Natural killer cell treated with Interleukin-12 subunit alpha and Interleukin-12 subunit beta and Interleukin-15 and Interleukin-18, amount 100 ng/mL, for 72 hours (primary cell): ENCODE results near the gene AKAIN1. TPM values are rescaled to one million over a fixed set of nuclear protein-coding genes. Genes with fewer than 3 reads are reported as not detected.

ENCODE experiments used
- ATAC-seq, 2 donors: fragments of 150-1000 bp; cut with Tn5 transposase in 1 of 2; sonication (Bioruptor Pico), chemical (Tn5 transposase) in 1 of 2; 2 replicates each; pipeline ENCODE4 v1.10.0; 2021
- DNase-seq: peaks from one replicate; pipeline ENCODE4 v3.0.0; 2022; ENCODE audit warnings: low spot score
- H3K27ac Mint-ChIP-seq, 2 donors: 1 replicate in 1 of 2; 2 replicates in 1 of 2; pipeline ENCODE4 v1.8.0; 2022; ENCODE audit warnings: mixed read lengths in 2 of 2, mild to moderate bottlenecking in 1 of 2, moderate library complexity in 1 of 2
- H3K27me3 Mint-ChIP-seq, 2 donors: 1 replicate in 1 of 2; 2 replicates in 1 of 2; pipeline ENCODE4 v1.8.0; 2022; ENCODE audit warnings: mixed read lengths in 2 of 2
- H3K36me3 Mint-ChIP-seq: one replicate; pipeline ENCODE4 v1.8.0; 2022; ENCODE audit warnings: mixed read lengths
- H3K4me1 Mint-ChIP-seq, 2 donors: 1 replicate in 1 of 2; 2 replicates in 1 of 2; pipeline ENCODE4 v1.8.0; 2022; ENCODE audit warnings: low read depth in 2 of 2, mixed read lengths in 2 of 2, mild to moderate bottlenecking in 1 of 2
- H3K4me3 Mint-ChIP-seq: one replicate; pipeline ENCODE4 v1.8.0; 2022; ENCODE audit warnings: mixed read lengths
- H3K9me3 Mint-ChIP-seq: 2 replicates; pipeline ENCODE4 v1.8.0; 2022; ENCODE audit warnings: mixed read lengths
- total RNA-seq, 2 donors: library from RNA; stranded (reverse); gene quantifications; one replicate each; pipeline ENCODE4 v1.2.3, GENCODE V29; 2022

Gene AKAIN1, protein sequence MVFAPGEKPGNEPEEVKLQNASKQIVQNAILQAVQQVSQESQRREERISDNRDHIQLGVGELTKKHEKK
- not detected for total RNA-seq

DNA sequence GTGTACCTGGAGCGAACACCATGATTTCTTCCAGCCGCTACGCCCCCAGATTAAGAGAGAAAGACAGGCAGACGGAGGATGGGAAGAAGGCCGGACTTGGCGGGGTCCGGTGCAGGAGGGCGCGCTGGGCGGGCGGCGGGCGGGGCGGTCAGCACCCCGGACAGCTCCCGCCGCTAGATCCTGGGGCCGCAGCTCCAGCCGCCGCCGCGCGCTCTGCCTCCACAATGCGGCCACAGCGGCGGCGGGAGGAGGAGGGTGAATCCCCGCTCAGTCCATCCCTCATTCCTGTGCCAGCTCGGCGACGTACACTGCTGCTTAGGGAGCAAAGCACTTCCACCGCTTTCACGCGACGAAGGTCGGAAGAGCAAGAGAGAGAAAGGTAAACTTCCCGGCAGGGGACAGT lies at the start of gene AKAIN1:
Gene AKAIN1 (minus strand): TSS at position 226 of the 403 bp plus-strand sequence. CDS start 204 bp downstream, at position 22.
- no peak within 1 kb of the TSS for H3K27ac Mint-ChIP-seq
- DNase-seq (no peak), ATAC-seq (peak; percentile 53 to 65)
- H3K9me3 Mint-ChIP-seq: peaks cover 3% of the 10 kb centered on the region
- no peak within 1 kb of the TSS for H3K4me3 Mint-ChIP-seq
- H3K27me3 Mint-ChIP-seq: peaks cover 43 to 87% of the 10 kb centered on the region in 2 donors
- H3K4me1 Mint-ChIP-seq: peaks cover 0 to 2% of the 10 kb centered on the region in 2 donors
- peaks cover 6% of the 10 kb centered on the region for H3K36me3 Mint-ChIP-seq

DNA sequence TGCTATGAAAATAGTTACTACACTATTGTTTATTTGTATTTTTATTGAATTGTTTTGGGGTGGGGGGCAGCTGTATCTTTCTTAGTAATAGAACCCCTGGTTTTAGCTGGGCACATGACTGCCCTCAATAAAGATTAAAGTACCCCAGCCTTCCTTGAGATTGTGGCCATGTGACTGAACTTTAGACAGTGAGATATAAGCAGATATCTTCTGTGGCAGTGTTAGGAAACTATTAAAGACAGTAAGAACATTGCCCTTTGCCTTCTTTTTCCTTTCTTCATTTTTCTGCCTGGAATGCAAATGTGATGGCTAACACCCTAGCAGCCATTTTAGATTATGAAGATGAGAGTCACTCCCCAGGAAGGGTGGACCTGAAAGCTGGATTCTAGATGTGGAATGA lies 47.9 kb upstream of the AKAIN1 start:
- peaks cover 4% of the 10 kb centered on the region for H3K9me3 Mint-ChIP-seq
- no peak overlapping the region for H3K4me3 Mint-ChIP-seq
- peaks cover 8% of the 10 kb centered on the region for H3K36me3 Mint-ChIP-seq
- DNase-seq: no peak
- H3K27me3 Mint-ChIP-seq: peaks cover 0 to 2% of the 10 kb centered on the region in 2 donors
- H3K27ac Mint-ChIP-seq: no peak overlapping the region
- H3K4me1 Mint-ChIP-seq: peaks cover 12 to 24% of the 10 kb centered on the region in 2 donors
- ATAC-seq: no peak

DNA sequence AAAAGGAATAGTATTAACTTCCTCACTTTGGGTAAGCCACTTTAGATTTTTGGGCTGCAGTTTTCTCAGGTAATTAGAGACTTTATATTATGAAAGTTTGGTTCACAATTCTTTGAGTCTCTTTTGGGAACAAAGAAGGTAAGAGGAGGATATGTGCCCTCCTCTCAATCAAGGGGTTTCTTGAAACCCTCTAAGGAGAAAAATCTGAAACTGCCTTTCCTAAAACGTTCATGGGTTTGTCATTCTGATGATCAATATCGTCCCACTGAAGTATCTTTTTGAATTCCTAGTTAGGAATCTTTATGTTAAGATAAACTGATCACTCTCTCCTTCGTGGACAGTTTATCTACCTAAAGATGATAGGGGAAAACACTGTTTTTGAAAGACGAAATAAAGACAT lies 42.4 kb upstream of the AKAIN1 start:
- DNase-seq: no peak
- Mint-ChIP-seq H3K36me3 (peaks cover 10% of the 10 kb centered on the region), H3K4me3 (peak overlapping the region; percentile 97), H3K27ac (no peak overlapping the region), H3K4me1 (peaks cover 18 to 37% of the 10 kb centered on the region in 2 donors), H3K27me3 (peaks cover under 1 to 4% of the 10 kb centered on the region in 2 donors), H3K9me3 (peaks cover 4% of the 10 kb centered on the region)
- no peak for ATAC-seq

DNA sequence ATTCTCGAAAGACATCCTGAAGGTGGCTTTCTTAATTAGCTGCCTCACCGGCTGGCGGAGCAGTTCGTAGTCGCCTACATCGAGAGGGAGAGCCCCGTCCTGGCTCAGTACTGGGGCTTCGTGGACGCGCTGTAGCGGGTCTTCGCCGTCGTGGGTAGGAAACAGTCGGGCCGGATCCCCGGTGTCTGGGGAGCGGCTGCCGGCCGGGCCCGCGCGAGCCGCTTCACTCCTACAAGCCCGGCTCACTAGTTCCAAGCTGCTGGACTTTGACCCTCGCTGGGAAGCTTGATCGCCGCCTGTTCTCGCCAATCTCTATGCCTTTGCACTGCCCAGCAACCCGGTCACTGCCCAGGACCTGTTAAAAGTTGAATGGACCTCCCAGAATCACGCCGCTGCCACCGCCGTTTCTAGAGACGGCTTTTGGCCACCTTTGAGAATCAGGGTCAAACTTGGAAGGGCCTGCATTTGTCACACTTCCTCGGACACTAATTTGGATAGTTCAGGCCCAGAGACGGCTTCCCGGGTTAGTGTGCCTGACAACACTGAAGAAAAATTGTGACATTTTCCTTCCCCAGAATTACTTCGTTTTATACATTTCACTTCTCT lies 41.4 kb upstream of the AKAIN1 start:
- peaks cover 10 to 14% of the 10 kb centered on the region in 2 donors for H3K27me3 Mint-ChIP-seq
- ATAC-seq: peak; percentile 69 to 75
- H3K4me1 Mint-ChIP-seq: peaks cover 14 to 37% of the 10 kb centered on the region in 2 donors

DNA sequence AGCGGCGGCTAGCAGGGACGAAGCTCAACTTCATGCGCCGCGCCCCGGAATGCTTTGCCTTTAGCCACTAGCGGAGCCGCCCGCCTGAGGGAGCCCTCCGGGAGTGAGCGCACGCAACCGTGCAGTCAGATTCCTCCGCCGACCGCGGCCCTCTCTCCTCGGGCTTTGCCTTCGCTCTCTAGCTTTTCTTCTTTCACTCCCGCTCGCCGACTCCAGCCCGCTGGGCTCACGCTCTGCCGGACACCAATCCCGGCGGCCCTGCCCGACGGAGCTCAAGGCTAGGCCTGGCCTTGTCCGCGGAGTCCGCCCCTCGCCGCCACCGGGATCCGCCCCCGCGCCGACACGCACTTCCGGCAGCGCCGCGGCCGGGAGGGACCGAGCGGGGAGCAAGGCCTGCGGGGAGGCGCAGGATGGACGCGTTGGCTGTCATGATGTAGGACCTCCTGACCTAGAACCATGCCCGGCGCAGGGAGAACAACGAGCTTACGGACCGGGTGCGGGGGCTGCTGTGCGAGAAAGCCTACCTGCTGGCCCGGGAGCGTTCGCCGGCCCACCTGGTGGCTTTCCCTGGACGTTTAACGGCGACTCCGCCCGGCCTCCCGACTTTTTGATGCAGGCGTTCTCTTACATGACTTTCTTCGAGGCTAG lies 40.8 kb upstream of the AKAIN1 start:
- H3K4me3 Mint-ChIP-seq: peak overlapping the region; percentile 97
- peaks cover 14 to 37% of the 10 kb centered on the region in 2 donors for H3K4me1 Mint-ChIP-seq
- H3K9me3 Mint-ChIP-seq: no peaks in the 10 kb centered on the region
- DNase-seq (peak; percentile 94), ATAC-seq (peak; percentile 97)
- peaks cover 10% of the 10 kb centered on the region for H3K36me3 Mint-ChIP-seq
- peaks cover 11 to 17% of the 10 kb centered on the region in 2 donors for H3K27me3 Mint-ChIP-seq
- peak overlapping the region; percentile 95 to 97 for H3K27ac Mint-ChIP-seq

More for the DNA sequence above, 41.4 kb upstream of the AKAIN1 start:
- H3K9me3 Mint-ChIP-seq: no peaks in the 10 kb centered on the region
- peak overlapping the region; percentile 95 to 97 for H3K27ac Mint-ChIP-seq
- H3K4me3 Mint-ChIP-seq: peak overlapping the region; percentile 97
- peak; percentile 68 for DNase-seq
- peaks cover 10% of the 10 kb centered on the region for H3K36me3 Mint-ChIP-seq

DNA sequence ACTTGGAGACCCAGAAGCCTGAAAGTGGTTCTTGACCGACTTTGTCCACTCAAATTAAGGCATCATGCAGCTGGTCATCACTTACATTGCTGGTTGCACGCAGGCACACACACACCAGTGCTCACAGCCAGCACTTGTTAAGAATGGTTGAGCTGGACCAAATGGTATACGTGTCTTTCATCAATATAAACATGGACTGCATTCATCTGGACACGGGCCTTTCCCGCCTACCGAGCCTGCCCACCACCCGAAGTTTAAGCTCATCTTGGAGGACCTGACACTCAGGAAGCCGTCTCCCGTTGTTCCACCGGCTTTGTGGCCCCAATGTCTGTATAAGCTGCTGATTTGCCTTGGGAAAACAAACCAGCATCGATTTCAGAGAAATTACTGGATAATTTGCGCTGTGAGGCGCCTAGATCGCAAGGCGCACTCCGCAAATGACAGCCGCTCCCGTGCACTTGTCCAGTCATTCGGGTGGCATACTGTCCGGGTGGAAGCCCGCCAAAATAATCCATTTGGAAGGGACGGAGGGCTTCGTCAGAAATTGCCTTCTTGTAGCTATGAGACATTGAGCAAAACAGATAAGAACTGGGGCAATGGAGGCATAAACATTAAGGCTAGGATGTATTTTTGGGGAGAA lies 40.1 kb upstream of the AKAIN1 start:
- Mint-ChIP-seq H3K4me3 (peak overlapping the region; percentile 97), H3K4me1 (peaks cover 14 to 32% of the 10 kb centered on the region in 2 donors), H3K27me3 (peaks cover 13 to 17% of the 10 kb centered on the region in 2 donors), H3K27ac (peak overlapping the region; percentile 95 to 97), H3K9me3 (no peaks in the 10 kb centered on the region), H3K36me3 (peaks cover 5% of the 10 kb centered on the region)
- DNase-seq: no peak
- peak; percentile 45 to 48 for ATAC-seq

DNA sequence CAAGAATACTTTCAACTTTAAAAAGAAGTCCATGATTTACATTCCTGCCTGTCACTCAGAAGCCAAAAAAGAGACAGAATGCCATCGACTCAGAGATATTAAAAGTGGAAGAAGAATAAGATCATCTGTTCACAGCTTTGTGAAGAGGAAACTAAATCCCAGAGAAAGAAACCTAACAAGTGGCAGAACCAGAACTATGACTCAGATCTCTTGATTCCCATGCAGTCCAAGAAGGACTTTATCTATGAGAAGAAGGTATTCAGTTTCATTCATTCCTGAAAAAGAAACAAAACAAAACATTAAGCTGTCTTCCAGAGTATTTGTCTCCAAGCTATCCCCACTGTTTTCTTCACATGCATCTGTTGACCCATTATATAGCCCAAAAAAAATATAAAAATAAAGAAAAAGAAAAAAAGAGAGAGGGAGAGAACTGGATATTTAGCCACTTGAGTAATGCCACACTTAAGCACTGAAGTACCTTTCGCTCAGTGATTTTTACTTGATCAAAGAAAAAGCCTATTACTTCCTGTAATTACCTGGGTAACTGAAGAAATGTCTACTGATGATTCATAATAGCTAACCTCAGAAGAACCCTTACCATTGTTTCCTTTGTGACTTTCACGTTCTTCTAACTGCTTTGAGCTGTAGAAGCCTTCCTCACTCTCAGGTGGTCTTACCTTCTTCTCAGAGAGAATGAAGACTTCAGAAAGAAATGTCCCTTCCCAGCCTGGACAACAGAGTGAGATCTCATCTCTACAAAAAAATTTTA lies 17.7 kb upstream of the AKAIN1 start:
- Mint-ChIP-seq H3K27ac (no peak overlapping the region), H3K27me3 (peaks cover 29 to 48% of the 10 kb centered on the region in 2 donors), H3K36me3 (no peaks in the 10 kb centered on the region), H3K9me3 (peaks cover 3% of the 10 kb centered on the region), H3K4me1 (no peaks in the 10 kb centered on the region), H3K4me3 (no peak overlapping the region)
- no peak for DNase-seq
- ATAC-seq: no peak

DNA sequence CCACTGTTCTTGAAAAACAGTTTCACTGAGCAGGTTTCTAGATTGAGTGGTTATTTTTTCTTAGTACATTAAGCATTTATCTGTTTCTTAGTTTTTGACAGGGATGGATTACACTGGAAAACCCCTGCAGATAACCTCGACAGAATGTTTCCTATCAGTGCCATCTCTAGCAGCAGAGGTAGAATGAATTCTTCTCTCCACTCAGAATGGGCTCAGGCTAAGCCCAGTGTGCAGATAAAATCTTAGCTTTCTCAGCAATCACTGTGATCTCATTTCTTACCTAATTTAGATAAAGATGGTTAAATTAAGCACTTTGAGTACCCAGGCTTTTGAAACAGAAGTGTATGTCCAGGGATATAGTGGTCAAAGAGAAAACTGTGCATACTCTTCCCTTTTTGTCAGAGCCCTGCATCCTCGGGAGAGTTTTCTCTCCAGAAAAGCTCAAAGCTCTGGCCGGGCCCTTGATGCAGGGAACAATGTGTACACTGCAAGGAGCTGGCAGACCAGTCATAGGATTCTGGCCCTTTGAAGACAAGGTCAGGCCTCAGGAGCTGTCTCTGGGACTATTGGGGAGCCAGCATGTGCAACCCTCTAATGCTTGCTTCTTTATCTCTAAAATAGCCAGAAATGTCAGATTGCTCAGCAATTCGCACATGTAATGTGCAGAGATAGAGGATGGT lies 10.6 kb upstream of the AKAIN1 start:
- Mint-ChIP-seq H3K4me3 (no peak overlapping the region), H3K36me3 (no peaks in the 10 kb centered on the region), H3K4me1 (no peaks in the 10 kb centered on the region), H3K9me3 (no peaks in the 10 kb centered on the region), H3K27ac (no peak overlapping the region), H3K27me3 (peaks cover 11 to 28% of the 10 kb centered on the region in 2 donors)
- DNase-seq: no peak
- no peak for ATAC-seq

DNA sequence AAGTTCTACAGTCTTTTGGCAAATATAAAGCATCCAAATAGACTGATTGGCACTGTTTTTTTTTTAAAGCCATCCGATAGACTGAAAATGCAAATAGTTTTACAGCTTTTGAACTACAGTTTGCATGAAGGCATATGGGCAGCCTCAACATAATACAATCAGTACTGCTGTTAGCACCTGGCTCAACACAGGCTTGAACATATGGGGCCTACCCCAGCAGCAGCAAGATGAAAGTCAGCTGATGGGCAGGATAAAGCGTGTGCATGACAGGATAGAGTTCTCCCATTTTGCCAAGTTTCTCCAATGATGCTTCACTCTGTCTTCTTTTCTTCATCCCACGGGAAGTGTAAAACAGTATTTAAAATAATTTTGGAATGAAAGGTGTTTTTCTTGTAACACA lies 1.3 kb upstream of the AKAIN1 start:
- H3K27ac Mint-ChIP-seq: no peak overlapping the region
- peaks cover 6% of the 10 kb centered on the region for H3K36me3 Mint-ChIP-seq
- H3K4me3 Mint-ChIP-seq: no peak overlapping the region
- peaks cover 3% of the 10 kb centered on the region for H3K9me3 Mint-ChIP-seq
- DNase-seq (no peak), ATAC-seq (no peak)
- H3K4me1 Mint-ChIP-seq: peaks cover 0 to 2% of the 10 kb centered on the region in 2 donors
- peaks cover 42 to 84% of the 10 kb centered on the region in 2 donors for H3K27me3 Mint-ChIP-seq

DNA sequence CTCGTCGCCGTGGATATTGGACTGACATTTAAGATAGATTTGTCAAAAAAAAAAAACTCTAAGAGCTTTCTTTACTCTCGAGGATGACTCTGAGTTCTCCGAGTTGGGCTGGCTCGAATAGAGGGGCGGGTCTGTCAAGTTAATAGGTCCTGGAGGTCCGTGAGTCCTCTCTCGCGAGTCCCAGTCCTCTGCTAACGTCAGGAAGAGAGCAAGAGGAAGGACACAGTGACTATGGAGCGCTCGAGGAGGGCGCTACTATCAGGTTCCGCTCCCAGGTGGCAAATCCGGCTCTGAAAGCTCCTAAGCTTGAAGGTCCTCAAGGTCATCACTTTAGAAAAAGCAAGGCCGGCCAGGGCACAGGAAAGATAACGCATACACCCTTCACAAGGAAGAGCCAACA lies 404 bp upstream of the AKAIN1 start:
- Mint-ChIP-seq H3K4me3 (no peak overlapping the region), H3K36me3 (peaks cover 6% of the 10 kb centered on the region), H3K27me3 (peaks cover 43 to 87% of the 10 kb centered on the region in 2 donors), H3K9me3 (peaks cover 3% of the 10 kb centered on the region), H3K4me1 (peaks cover 0 to 2% of the 10 kb centered on the region in 2 donors), H3K27ac (no peak overlapping the region)
- no peak for DNase-seq
- no peak for ATAC-seq

DNA sequence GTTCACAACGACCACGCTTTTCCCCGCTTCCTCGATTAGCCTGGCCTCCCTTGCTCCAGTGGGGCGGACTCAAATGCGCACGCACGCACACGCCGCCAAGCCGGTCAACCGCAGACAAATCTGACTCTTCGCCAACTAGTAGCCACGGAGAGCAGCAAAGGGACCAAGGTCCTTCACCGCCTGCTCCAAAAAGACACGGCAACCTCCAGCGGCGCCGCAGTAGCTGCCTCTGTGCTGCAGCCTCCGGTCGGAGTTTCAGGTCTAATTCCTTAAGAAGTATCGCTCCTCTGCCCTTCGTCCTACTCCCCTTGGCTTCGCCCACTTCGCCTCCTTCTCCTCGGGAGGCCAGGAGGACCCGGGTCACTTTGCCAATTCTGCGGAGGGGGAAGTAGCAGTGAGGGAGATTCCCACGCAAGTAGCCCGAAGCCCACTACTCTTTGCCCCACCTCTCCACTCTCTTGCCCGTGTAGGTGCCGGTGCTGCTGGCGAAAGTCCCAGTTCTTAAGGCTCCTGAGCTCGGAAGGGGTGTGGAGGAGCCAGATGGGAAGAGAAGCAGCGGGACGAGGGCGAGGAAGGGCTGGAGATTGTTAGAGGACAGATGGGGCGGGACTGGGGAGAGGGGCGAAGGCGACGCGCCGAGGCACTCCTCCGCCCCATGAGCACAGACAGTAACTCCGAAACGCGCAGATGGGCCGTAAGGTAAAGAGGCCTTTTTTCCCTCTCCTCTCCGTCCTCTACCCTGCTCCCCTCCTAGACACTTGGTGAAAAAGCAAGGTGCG lies 615 bp downstream of the AKAIN1 start:
- H3K36me3 Mint-ChIP-seq: peaks cover 6% of the 10 kb centered on the region
- H3K4me3 Mint-ChIP-seq: no peak overlapping the region
- no peak overlapping the region for H3K27ac Mint-ChIP-seq
- H3K4me1 Mint-ChIP-seq: peaks cover 0 to 2% of the 10 kb centered on the region in 2 donors
- ATAC-seq (no peak), DNase-seq (no peak)
- H3K27me3 Mint-ChIP-seq: peaks cover 42 to 82% of the 10 kb centered on the region in 2 donors
- H3K9me3 Mint-ChIP-seq: peaks cover 3% of the 10 kb centered on the region

DNA sequence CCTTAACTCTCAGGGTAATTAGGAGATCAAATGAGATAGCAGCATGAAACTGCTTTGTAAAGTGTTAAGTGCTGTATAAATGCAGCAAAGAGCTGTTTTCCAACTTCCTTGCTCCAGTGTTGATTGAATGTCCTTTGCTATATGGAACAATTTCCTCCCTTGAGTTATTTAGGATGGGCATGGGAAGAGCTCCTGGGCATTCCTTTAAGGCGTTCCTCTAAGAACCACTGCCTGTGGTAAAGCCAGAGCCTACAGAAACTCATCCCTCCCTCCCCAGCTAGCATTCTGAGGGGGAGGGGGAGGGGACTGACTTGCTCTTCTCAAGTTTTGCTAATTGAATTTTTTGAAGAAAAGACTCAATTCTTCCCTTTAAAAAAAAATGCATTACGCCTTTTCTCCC lies 1.4 kb downstream of the AKAIN1 start:
- H3K9me3 Mint-ChIP-seq: peaks cover 3% of the 10 kb centered on the region
- H3K4me1 Mint-ChIP-seq: peaks cover 0 to 2% of the 10 kb centered on the region in 2 donors
- H3K4me3 Mint-ChIP-seq: no peak overlapping the region

More for the DNA sequence above, 1.4 kb downstream of the AKAIN1 start:
- ATAC-seq (no peak), DNase-seq (no peak)
- Mint-ChIP-seq H3K36me3 (peaks cover 6% of the 10 kb centered on the region), H3K27me3 (peaks cover 39 to 82% of the 10 kb centered on the region in 2 donors), H3K27ac (no peak overlapping the region)
